NCI-H2029 (cell line): ENCODE results near the gene NTRK3.

Source experiments
- DNase-seq: peaks from one replicate; lab custom pipeline; 2025; lab: John Stamatoyannopoulos, UW

NTRK3 gene

DNA sequence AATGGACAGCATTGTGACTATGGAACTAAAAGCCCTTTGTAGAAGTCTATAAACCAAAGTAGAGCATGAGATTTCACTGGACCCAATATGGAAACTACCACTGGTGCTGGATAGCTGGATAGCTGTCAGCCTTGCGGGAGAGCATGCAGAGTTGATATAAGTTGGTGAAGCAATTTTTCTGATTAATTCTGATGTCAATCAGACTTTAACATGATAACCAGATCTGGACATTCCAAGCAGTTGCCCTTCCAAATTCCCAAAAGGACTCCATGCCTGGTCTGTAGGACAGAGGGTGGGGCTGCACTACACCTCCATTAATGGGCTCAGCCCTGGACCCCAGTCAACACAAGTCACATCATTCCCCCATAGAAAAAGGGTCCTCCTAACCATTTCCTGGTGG, 437.8 kb downstream of the NTRK3 start:
- no peak for DNase-seq

DNA sequence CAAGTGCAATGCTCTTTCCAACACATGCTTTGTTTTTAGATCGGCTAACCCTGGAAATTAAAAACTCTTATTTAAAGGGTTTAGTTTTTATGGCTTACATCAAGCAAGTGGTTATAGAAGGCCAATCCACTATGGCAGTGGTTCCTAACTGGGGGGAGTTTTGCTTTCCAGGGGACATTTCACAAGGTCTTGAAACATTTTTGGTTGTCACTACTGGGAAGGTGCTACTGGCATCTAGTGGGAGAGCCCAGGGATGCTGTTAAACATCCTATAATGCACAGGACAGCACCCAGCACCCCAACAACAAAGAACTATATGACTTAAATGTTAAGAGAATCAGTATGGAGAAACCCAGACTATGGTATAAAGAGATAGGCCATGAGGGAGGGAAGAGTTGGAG, 439.0 kb downstream of the NTRK3 start:
- no peak for DNase-seq

GRCh38 chr15:87816811-87817210, 439.7 kb downstream of the NTRK3 start:
- DNase-seq, result no peak

DNA sequence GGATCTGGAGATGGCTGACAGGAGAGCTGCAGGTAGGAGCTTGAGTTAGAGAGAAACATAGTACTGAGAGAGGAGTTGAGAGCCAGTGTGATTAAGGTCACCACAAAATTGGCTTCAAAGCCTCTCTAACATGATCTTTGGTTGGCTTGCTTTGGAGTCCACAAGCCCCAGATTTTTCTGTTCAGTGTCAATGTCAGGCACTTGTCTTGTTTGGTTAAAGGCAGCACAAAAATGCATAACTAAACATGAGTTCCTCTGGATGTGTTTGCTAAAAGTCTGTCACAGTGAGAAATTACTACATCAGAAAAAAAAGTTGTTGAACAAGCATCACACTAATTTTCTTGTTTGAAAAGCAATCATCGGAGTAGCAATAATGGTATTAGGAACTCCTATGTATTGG, 440.5 kb downstream of the NTRK3 start:
- DNase-seq, result no peak
